Naive B cell (primary cell): ENCODE data around the gene MED26. TPM values are rescaled to one million over a fixed set of nuclear protein-coding genes. Genes with fewer than 3 reads are reported as not detected.
A peak's percentile ranks its signal among the peaks of the same experiment; 100 is the strongest.
"Not testable (repeated sequence)": the region's sequence is repeated elsewhere in the genome, so short reads cannot be mapped to it uniquely, and the experiment has no call there.

Experiments
- ATAC-seq, 2 donors: fragments of 150-1000 bp; cut with Tn5 transposase; 2 replicates each; pipeline ENCODE4 v1.10.0; 2021; ENCODE audit warnings: low read depth in 2 of 2, mild to moderate bottlenecking in 2 of 2, moderate library complexity in 2 of 2
- DNase-seq: peaks from one replicate; pipeline ENCODE4 v3.0.0; 2022
- H3K27ac Mint-ChIP-seq, 6 donors: one replicate each; pipeline ENCODE4 v1.8.0; 2020 to 2022; ENCODE audit warnings: mild to moderate bottlenecking in 6 of 6, mixed read lengths in 6 of 6, moderate library complexity in 5 of 6, inconsistent platforms in 2 of 6
- H3K27me3 Mint-ChIP-seq, 3 donors: one replicate each; pipeline ENCODE4 v1.8.0; 2021 to 2022; ENCODE audit warnings: mixed read lengths in 3 of 3, mild to moderate bottlenecking in 1 of 3
- H3K36me3 Mint-ChIP-seq, 2 donors: one replicate each; pipeline ENCODE4 v1.8.0; 2020 to 2022; ENCODE audit warnings: mixed read lengths in 2 of 2, inconsistent platforms in 1 of 2, mild to moderate bottlenecking in 1 of 2
- H3K4me1 Mint-ChIP-seq, 3 donors: one replicate each; pipeline ENCODE4 v1.8.0; 2020 to 2022; ENCODE audit warnings: mixed read lengths in 3 of 3, inconsistent platforms in 1 of 3, mild to moderate bottlenecking in 1 of 3, moderate library complexity in 1 of 3
- H3K4me3 Mint-ChIP-seq, 8 donors: one replicate each; pipeline ENCODE4 v1.8.0; 2020 to 2022; ENCODE audit warnings: mild to moderate bottlenecking in 8 of 8, mixed read lengths in 8 of 8, moderate library complexity in 8 of 8, inconsistent platforms in 2 of 8
- H3K9me3 Mint-ChIP-seq, 7 donors: one replicate each; pipeline ENCODE4 v1.8.0; 2020 to 2022; ENCODE audit warnings: mixed read lengths in 7 of 7, mild to moderate bottlenecking in 5 of 7, inconsistent platforms in 2 of 7, moderate library complexity in 1 of 7
- polyA plus RNA-seq, 6 donors: library from polyadenylated mRNA; unstranded; fragments of 300-500 nt; fragmentation: Illumina TruSeq; gene quantifications; one replicate each; pipeline ENCODE4 v1.2.3, GENCODE V29; 2021; ENCODE audit warnings: low read depth in 6 of 6

MED26 gene, protein sequence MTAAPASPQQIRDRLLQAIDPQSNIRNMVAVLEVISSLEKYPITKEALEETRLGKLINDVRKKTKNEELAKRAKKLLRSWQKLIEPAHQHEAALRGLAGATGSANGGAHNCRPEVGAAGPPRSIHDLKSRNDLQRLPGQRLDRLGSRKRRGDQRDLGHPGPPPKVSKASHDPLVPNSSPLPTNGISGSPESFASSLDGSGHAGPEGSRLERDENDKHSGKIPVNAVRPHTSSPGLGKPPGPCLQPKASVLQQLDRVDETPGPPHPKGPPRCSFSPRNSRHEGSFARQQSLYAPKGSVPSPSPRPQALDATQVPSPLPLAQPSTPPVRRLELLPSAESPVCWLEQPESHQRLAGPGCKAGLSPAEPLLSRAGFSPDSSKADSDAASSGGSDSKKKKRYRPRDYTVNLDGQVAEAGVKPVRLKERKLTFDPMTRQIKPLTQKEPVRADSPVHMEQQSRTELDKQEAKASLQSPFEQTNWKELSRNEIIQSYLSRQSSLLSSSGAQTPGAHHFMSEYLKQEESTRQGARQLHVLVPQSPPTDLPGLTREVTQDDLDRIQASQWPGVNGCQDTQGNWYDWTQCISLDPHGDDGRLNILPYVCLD
- polyA plus RNA-seq: 10 to 100 TPM in 1 of 6 donors, 1 to 10 TPM in 5; 2.0 to 10.9 (median 5.4) TPM

DNA sequence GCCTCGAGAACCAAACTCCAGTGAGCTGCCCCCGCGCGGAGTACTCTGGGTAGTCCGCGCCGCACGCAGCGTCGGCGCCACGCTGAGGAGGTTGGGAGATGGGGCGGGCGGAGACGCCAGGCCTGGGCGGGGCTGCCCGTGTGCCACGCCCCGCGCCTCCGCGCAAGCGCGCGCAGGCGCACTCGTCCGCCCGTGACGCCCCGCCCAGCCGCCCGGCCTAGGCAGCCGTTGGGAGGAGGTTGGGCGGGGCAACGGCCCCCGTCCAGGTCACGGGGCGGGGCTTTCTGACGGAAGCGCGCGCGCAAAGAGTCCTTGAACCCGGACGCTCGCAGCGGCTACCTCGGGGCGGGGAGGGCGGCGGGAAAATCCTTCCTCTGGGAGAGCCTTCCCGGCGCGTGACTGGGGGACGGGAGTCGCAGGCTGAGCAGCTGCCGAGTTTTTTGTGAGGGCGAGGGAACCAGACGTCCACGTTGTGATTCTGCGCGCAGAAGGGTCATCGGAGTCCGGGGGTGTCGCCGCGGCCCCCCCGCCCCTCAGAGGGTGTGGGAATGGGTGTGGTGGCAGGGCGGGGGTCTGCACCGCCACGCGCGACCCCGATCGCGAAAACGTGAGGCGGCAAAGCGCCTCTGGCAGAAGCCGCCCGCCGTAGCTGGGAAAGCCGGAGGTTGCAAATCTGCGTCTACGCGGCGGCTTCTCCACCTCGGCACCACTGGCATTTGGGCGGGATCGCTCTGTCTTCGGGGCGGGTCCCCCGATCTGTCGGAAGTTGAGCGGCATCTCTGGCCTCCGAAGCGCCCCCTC, at the start of gene MED26:
Gene MED26, minus strand, starts transcription at position 22 of the 801 bp plus-strand sequence. CDS start 261 bp downstream, outside the sequence.
- Mint-ChIP-seq H3K27me3 (no peaks in the 10 kb centered on the region), H3K4me1 (peaks cover 33 to 61% (median 39%) of the 10 kb centered on the region in 3 donors), H3K4me3 (peak within 1 kb of the TSS; percentile 93 to 100 (median 97)), H3K27ac (peak within 1 kb of the TSS; percentile 95 to 99 (median 98)), H3K36me3 (no peaks in the 10 kb centered on the region), H3K9me3 (peaks cover 0 to 1% (median 0%) of the 10 kb centered on the region in 7 donors)
- peak; percentile 93 for DNase-seq
- peak; percentile 92 to 94 for ATAC-seq

DNA sequence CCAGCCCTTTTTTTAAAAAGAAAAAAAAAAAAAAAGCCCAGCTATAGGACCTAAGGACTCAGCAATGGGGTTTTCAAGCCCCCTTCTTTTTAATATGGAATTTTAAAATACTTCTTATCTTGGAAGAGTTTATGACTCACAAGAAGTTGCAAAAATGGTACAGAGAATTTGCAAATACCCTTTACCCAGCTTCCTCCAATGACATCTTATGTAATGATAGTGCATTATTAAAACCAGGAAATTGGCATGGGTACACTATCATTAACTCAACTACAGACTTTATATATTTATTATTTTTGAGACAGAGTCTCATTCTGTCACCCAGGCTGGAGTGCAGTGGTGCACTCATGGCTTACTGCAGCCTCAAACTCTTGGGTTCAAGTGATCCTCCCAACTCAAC, 49.1 kb upstream of the MED26 start:
- DNase-seq: no peak
- no peak overlapping the region for H3K4me3 Mint-ChIP-seq
- H3K27me3 Mint-ChIP-seq: no peaks in the 10 kb centered on the region

GRCh38 chr19:16676101-16676798, 48.2 kb upstream of the MED26 start:
- ATAC-seq: no peak
- no peaks in the 10 kb centered on the region for H3K27me3 Mint-ChIP-seq
- H3K9me3 Mint-ChIP-seq: peaks cover 0 to 6% (median under 1%) of the 10 kb centered on the region in 7 donors
- no peak overlapping the region for H3K4me3 Mint-ChIP-seq
- no peaks in the 10 kb centered on the region for H3K4me1 Mint-ChIP-seq
- H3K27ac Mint-ChIP-seq: peak overlapping the region in 2 of 6 donors; percentile 16 to 54
- peaks cover 8 to 12% of the 10 kb centered on the region in 2 donors for H3K36me3 Mint-ChIP-seq
- no peak for DNase-seq

More for the DNA sequence above, 49.1 kb upstream of the MED26 start:
- Mint-ChIP-seq H3K36me3 (peaks cover 14 to 16% of the 10 kb centered on the region in 2 donors), H3K4me1 (no peaks in the 10 kb centered on the region), H3K9me3 (peaks cover 0 to 12% (median 5%) of the 10 kb centered on the region in 7 donors), H3K27ac (no peak overlapping the region)
- ATAC-seq: no peak

- not testable (repeated sequence) for H3K27me3 Mint-ChIP-seq, DNase-seq, H3K27ac Mint-ChIP-seq, H3K36me3 Mint-ChIP-seq, H3K9me3 Mint-ChIP-seq, ATAC-seq, H3K4me1 Mint-ChIP-seq, H3K4me3 Mint-ChIP-seq
Measured at GRCh38 chr19:16673839-16674238, 45.8 kb upstream of the MED26 start.

DNA sequence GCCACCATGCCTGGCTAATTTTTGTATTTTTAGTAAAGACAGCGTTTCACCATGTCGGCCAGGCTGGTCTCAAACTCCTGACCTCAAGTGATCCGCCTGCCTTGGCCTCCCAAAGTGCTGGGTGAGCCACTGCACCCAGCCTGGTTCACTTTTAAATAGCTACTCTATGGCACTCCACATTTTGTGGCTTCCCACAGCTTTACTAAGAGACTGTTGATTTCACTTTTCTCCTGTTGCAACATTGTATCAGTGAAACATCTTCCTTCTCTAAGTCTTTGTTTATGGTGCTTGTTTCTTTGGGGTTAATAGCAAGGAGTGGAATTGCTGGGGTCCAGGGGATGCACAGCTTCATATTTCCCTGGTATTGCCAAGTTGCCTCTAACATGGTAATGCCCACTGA, 45.2 kb upstream of the MED26 start:
- Mint-ChIP-seq H3K4me3 (no peak overlapping the region), H3K27me3 (no peaks in the 10 kb centered on the region), H3K9me3 (no peaks in the 10 kb centered on the region), H3K4me1 (peaks cover 0 to 3% (median 0%) of the 10 kb centered on the region in 3 donors), H3K27ac (no peak overlapping the region), H3K36me3 (no peaks in the 10 kb centered on the region)
- DNase-seq (no peak), ATAC-seq (no peak)

GRCh38 chr19:16671652-16672274, 43.8 kb upstream of the MED26 start:
- Mint-ChIP-seq H3K27me3 (no peaks in the 10 kb centered on the region), H3K36me3 (no peaks in the 10 kb centered on the region), H3K9me3 (no peaks in the 10 kb centered on the region), H3K4me1 (peaks cover 0 to 3% (median 2%) of the 10 kb centered on the region in 3 donors), H3K4me3 (no peak overlapping the region), H3K27ac (peak overlapping the region in 2 of 6 donors; percentile 60 to 70)
- DNase-seq (no peak), ATAC-seq (no peak)

GRCh38 chr19:16670291-16670690, 42.3 kb upstream of the MED26 start:
- no peak for ATAC-seq
- H3K4me1 Mint-ChIP-seq: peaks cover 0 to 3% (median 2%) of the 10 kb centered on the region in 3 donors
- no peak overlapping the region for H3K4me3 Mint-ChIP-seq
- no peak for DNase-seq
- no peaks in the 10 kb centered on the region for H3K27me3 Mint-ChIP-seq
- no peaks in the 10 kb centered on the region for H3K9me3 Mint-ChIP-seq
- no peaks in the 10 kb centered on the region for H3K36me3 Mint-ChIP-seq
- no peak overlapping the region for H3K27ac Mint-ChIP-seq

DNA sequence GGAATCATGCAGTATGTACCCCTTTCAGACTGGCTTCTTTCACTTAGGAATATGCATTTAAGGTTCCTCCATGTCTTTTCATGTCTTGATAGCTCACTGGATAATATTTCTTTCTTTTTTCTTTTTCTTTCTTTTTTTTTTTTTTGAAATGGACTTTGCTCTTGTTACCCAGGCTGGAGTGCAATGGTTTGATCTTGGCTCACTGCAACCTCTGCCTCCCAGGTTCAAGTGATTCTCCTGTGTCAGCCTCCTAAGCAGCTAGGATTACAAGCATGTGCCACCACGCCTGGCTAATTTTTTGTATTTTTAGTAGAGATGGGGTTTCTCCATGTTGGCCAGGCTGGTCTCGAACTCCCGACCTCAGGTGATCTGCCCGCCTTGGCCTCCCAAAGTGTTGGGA, 40.7 kb upstream of the MED26 start:
- H3K27ac Mint-ChIP-seq: not testable (repeated sequence)

GRCh38 chr19:16668176-16668575, 40.2 kb upstream of the MED26 start:
- ATAC-seq (no peak), DNase-seq (no peak)
- Mint-ChIP-seq H3K4me3 (peak overlapping the region in 1 of 8 donors; percentile 42), H3K4me1 (peaks cover 7 to 12% (median 8%) of the 10 kb centered on the region in 3 donors), H3K27me3 (no peaks in the 10 kb centered on the region), H3K36me3 (no peaks in the 10 kb centered on the region), H3K27ac (no peak overlapping the region), H3K9me3 (no peaks in the 10 kb centered on the region)

More for the DNA sequence above, 40.7 kb upstream of the MED26 start:
- Mint-ChIP-seq H3K4me1 (peaks cover 5 to 10% (median 7%) of the 10 kb centered on the region in 3 donors), H3K4me3 (peak overlapping the region in 1 of 8 donors; percentile 42)
- ATAC-seq, H3K9me3 Mint-ChIP-seq, H3K27me3 Mint-ChIP-seq, H3K36me3 Mint-ChIP-seq, DNase-seq: not testable (repeated sequence)

- Mint-ChIP-seq H3K4me3 (peak overlapping the region; percentile 86 to 99 (median 93)), H3K36me3 (peaks cover 6 to 8% of the 10 kb centered on the region in 2 donors), H3K4me1 (peaks cover 40 to 55% (median 55%) of the 10 kb centered on the region in 3 donors), H3K9me3 (no peaks in the 10 kb centered on the region), H3K27ac (peak overlapping the region; percentile 56 to 98 (median 80)), H3K27me3 (no peaks in the 10 kb centered on the region)
- DNase-seq (peak; percentile 21), ATAC-seq (no peak)
Measured at GRCh38 chr19:16661480-16662034, 33.6 kb upstream of the MED26 start.

- H3K36me3 Mint-ChIP-seq: peaks cover 6 to 8% of the 10 kb centered on the region in 2 donors
- no peaks in the 10 kb centered on the region for H3K9me3 Mint-ChIP-seq
- H3K27me3 Mint-ChIP-seq: no peaks in the 10 kb centered on the region
- peaks cover 44 to 61% (median 55%) of the 10 kb centered on the region in 3 donors for H3K4me1 Mint-ChIP-seq
- peak within 1 kb of the TSS; percentile 98 to 100 (median 99) for H3K27ac Mint-ChIP-seq
- ATAC-seq: peak in 1 of 2 donors; percentile 2
- H3K4me3 Mint-ChIP-seq: peak within 1 kb of the TSS; percentile 96 to 100 (median 99)
- DNase-seq: peak; percentile 55
Measured at GRCh38 chr19:16660763-16661479, 32.9 kb upstream of the MED26 start, which contains the start of gene TMEM38A. TMEM38A (plus strand) TSS chr19:16661139; CDS start chr19:16661218, 79 bp downstream.
